ENCODE results near the gene IL1R2.

IL1R2 gene

GRCh38 chr2:101991721-101992145 lies at the start of gene IL1R2:
Gene IL1R2 (plus strand): TSS chr2:101991960. CDS start chr2:102008576, 16,616 bp downstream.
- DNase-seq (ENCODE audit: low spot score) = no peak

GRCh38 chr2:101942851-101943250 lies 48.9 kb upstream of the IL1R2 start:
- no peak for DNase-seq (ENCODE audit: low spot score)

GRCh38 chr2:101946372-101947039 lies 45.3 kb upstream of the IL1R2 start:
- DNase-seq (ENCODE audit: low spot score) = no peak

GRCh38 chr2:101947374-101947773 lies 44.4 kb upstream of the IL1R2 start:
- no peak for DNase-seq (ENCODE audit: low spot score)

GRCh38 chr2:101948625-101949155 lies 43.1 kb upstream of the IL1R2 start:
- no peak for DNase-seq (ENCODE audit: low spot score)

GRCh38 chr2:101949304-101949703 lies 42.5 kb upstream of the IL1R2 start:
- no peak for DNase-seq (ENCODE audit: low spot score)

GRCh38 chr2:101951296-101951695 lies 40.5 kb upstream of the IL1R2 start:
- no peak for DNase-seq (ENCODE audit: low spot score)

- no peak for DNase-seq (ENCODE audit: low spot score)
Measured at GRCh38 chr2:101952551-101952950, 39.2 kb upstream of the IL1R2 start.

GRCh38 chr2:101956465-101957438 lies 35.0 kb upstream of the IL1R2 start:
- no peak for DNase-seq (ENCODE audit: low spot score)

GRCh38 chr2:101958061-101958460 lies 33.7 kb upstream of the IL1R2 start:
- DNase-seq (ENCODE audit: low spot score) = no peak

- DNase-seq (ENCODE audit: low spot score) = no peak
Measured at GRCh38 chr2:101960819-101961337, 30.9 kb upstream of the IL1R2 start.

GRCh38 chr2:101961338-101962191 lies 30.2 kb upstream of the IL1R2 start:
- DNase-seq (ENCODE audit: low spot score) = no peak

GRCh38 chr2:101962309-101962708 lies 29.5 kb upstream of the IL1R2 start:
- DNase-seq (ENCODE audit: low spot score) = no peak

GRCh38 chr2:101963198-101963597 lies 28.6 kb upstream of the IL1R2 start:
- no peak for DNase-seq (ENCODE audit: low spot score)

- DNase-seq (ENCODE audit: low spot score) = no peak
Measured at GRCh38 chr2:101967826-101968513, 23.8 kb upstream of the IL1R2 start.

GRCh38 chr2:101969723-101970122 lies 22.0 kb upstream of the IL1R2 start:
- no peak for DNase-seq (ENCODE audit: low spot score)

GRCh38 chr2:101970901-101971300 lies 20.9 kb upstream of the IL1R2 start:
- no peak for DNase-seq (ENCODE audit: low spot score)

GRCh38 chr2:101971836-101972235 lies 19.9 kb upstream of the IL1R2 start:
- no peak for DNase-seq (ENCODE audit: low spot score)

GRCh38 chr2:101972621-101973434 lies 18.9 kb upstream of the IL1R2 start:
- no peak for DNase-seq (ENCODE audit: low spot score)

GRCh38 chr2:101974663-101975062 lies 17.1 kb upstream of the IL1R2 start:
- no peak for DNase-seq (ENCODE audit: low spot score)

All from hematopoietic multipotent progenitor cell treated with erythropoietin and hydrocortisone succinate and interleukin-3 and kit ligand, for 15 days (in vitro differentiated cells).